C4-2B (cell line): ENCODE data around the gene TCHHL1.
"Not testable (repeated sequence)": the region's sequence is repeated elsewhere in the genome, so short reads cannot be mapped to it uniquely, and the experiment has no call there.

Experiments used
- H3K27ac ChIP-seq: fragments of 450-650 bp; 2 replicates; pipeline ENCODE4 v1.5.1; 2017
- ZFX ChIP-seq: fragments of 450-650 bp; IDR thresholded peaks from 2 replicates; pipeline ENCODE4 v1.6.1; 2017
- TF ChIP-seq, protein P1 (sequence below): fragments of 450-650 bp; conservative IDR thresholded peaks from 2 replicates; pipeline ENCODE4 v1.5.1; 2017; ENCODE audit warnings: mild to moderate bottlenecking

Gene TCHHL1

GRCh38 chr1:152086760-152087159, 2.1 kb downstream of the TCHHL1 start:
- peak overlapping the region; percentile 42; the same call in 1 of the 2 replicates for H3K27ac ChIP-seq
- TF ChIP-seq, protein P1, sequence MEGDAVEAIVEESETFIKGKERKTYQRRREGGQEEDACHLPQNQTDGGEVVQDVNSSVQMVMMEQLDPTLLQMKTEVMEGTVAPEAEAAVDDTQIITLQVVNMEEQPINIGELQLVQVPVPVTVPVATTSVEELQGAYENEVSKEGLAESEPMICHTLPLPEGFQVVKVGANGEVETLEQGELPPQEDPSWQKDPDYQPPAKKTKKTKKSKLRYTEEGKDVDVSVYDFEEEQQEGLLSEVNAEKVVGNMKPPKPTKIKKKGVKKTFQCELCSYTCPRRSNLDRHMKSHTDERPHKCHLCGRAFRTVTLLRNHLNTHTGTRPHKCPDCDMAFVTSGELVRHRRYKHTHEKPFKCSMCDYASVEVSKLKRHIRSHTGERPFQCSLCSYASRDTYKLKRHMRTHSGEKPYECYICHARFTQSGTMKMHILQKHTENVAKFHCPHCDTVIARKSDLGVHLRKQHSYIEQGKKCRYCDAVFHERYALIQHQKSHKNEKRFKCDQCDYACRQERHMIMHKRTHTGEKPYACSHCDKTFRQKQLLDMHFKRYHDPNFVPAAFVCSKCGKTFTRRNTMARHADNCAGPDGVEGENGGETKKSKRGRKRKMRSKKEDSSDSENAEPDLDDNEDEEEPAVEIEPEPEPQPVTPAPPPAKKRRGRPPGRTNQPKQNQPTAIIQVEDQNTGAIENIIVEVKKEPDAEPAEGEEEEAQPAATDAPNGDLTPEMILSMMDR = no peak
- no peak for TF ChIP-seq ZFX

DNA sequence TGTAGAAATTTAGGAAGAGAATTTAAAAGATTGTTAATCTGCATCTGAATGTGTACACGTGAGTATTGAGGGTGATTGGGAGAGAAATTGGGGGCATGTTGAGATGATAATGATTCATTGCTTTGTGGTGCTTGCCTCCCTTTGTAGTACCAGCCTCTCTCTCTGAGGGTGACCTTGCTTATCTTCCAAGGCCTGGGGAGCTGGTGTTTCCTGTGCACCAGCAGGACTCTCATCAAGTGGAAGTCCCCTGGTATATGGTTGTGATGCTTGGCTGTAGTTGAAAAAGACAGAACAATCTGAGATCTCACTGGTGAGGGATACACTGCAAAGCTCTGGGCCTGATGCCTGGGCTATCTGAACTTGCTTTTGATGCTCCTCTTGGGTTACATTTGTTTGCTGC, 4.0 kb downstream of the TCHHL1 start:
- TF ChIP-seq, protein P1 = no peak
- TF ChIP-seq ZFX = no peak; the same call in 1 of the 2 replicates
- H3K27ac ChIP-seq = no peak overlapping the region

DNA sequence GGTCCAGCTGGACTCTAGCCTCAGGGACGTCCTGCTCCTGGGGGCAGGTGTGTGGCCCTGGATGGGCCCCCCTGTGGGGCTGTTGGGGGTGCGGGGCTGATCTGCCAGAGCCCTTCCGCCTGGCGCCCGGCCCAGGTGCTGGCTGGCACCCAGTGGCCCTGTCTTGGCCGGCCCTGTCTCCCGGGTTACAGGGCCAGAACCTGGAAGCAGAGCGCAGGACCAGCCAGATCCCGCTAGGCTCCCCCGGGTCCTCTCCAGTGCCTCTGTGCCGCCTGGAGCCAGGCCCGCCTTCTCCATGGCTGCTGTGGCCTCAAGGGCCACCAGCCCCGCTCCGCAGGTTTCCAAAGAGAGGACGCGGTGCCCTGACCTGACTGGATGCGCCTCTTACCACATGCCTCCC, 7.8 kb downstream of the TCHHL1 start:
- not testable (repeated sequence) for H3K27ac ChIP-seq

- not testable (repeated sequence) for H3K27ac ChIP-seq
These were observed 8.4 kb downstream of the TCHHL1 start for GRCh38 chr1:152080494-152080893.

DNA sequence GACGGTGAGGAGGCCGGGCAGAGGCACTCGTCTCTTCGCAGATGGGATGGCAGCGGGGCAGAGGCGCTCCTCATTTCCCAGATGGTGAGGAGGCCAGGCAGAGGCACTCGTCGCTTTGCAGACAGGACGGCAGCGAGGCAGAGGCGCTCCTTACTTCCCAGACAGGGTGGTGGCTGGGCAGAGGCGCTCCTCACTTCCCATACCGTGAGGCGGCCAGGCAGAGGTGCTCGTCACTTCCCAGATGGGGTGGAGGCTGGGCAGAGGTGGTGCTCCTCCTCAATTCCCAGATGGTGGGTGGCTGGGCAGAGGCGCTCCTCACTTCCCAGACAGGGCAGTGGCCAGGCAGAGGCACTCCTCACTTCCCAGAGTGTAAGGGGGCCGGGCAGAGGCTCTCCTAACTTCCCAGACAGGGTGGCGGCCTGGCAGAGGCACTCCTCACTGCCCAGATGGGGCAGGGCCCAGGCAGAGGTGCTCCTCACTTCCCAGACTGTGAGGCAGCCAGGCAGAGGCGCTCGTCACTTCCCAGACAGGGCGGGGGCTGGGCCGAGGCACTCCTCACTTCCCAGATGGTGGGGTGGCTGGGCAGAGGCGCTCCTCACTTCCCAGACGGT, 9.9 kb downstream of the TCHHL1 start:
- H3K27ac ChIP-seq = no peak overlapping the region
- TF ChIP-seq, protein P1 = no peak
- TF ChIP-seq ZFX = no peak

DNA sequence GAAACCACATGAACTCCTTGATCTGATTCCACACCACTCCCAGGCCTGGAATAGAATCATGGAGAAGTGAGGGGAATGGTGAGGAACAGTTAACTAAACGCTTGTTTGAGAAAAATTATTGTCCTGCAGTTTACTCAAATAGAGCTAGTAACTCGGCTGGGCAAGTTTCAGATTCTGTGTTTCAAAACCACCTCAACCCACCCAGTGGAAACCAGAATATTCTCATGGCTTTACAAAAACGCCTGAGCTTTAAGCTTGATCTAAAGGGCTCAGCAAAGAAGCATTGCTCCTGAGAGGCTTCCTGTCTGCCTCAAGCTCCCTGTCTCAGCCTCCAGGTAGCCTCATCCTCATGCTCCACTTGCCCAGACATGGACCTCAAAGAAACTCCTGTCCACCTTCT, 16.6 kb downstream of the TCHHL1 start:
- no peak overlapping the region for H3K27ac ChIP-seq
- no peak for TF ChIP-seq ZFX
- TF ChIP-seq, protein P1 = no peak

DNA sequence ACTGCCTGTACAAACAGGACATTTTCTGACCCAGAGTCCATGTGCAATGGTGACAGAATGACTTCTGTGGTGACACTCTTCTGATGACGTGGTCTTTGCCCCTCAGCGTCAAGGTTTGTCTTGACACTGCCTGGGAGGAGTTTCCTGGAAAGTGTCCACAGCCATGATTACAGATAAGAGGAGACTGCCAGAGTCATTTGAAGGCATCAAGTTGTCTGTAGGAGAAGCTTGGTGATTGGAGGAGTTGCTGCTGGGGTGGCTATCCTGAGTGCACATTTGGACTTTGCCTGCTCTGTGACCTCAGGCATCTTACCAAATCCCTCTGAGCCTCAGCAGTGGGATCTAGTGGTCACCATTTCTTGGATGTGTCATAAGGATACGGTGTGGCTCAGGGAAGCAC, 17.7 kb downstream of the TCHHL1 start:
- no peak overlapping the region for H3K27ac ChIP-seq
- TF ChIP-seq ZFX = no peak
- TF ChIP-seq, protein P1 = no peak

DNA sequence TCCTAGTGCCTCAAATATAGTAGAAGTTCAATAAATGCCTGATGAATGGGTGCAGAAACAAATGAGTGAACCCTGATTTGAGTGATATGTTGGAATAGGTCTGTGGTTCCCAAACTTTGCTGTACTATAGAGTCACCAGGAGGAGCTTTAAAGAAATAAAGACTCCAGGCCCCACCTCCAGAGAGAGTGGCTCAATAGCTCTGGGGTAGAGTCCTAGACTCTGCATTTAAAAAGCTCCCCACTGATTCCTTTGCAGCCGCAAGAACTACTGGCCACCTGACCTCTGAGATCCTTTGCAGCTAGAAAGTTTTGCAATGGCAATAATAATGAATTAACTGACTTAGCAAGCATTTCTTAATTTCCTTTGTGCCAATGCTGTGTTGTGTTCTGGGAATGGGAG, 20.9 kb downstream of the TCHHL1 start:
- no peak overlapping the region for H3K27ac ChIP-seq
- TF ChIP-seq, protein P1 = no peak
- TF ChIP-seq ZFX = no peak

GRCh38 chr1:152067150-152067549, 21.7 kb downstream of the TCHHL1 start:
- no peak overlapping the region for H3K27ac ChIP-seq
- TF ChIP-seq ZFX = no peak
- TF ChIP-seq, protein P1 = no peak
